B cell (primary cell): Measurements from ENCODE around the gene CACNG1.

Experiments
- CTCF ChIP-seq: fragments of 200-600 bp; IDR thresholded peaks from one replicate; pipeline ENCODE4 v1.8.0; 2022; ENCODE audit warnings: antibody characterized with exemption, mild to moderate bottlenecking
- EZH2 ChIP-seq: IDR thresholded peaks from 2 replicates; pipeline ENCODE4 v1.6.1; 2012; ENCODE audit warnings: borderline replicate concordance, low read depth, mild to moderate bottlenecking, moderate library complexity, low read length; ENCODE audit not compliant: insufficient read depth, poor library complexity, severe bottlenecking

- TF ChIP-seq CTCF (no peak), EZH2 (no peak)
These were observed 28.2 kb upstream of the CACNG1 start for GRCh38 chr17:67016039-67016762.
